DND-41 (cell line): ENCODE results near the gene RBM47.

Experiments used
- ATAC-seq: fragments of 200-7000 bp; cut with Tn5 transposase; 3 replicates; pipeline ENCODE4 v1.9.1; 2021; ENCODE audit warnings: low read depth; ENCODE audit not compliant: insufficient read depth
- DNase-seq: peaks from one replicate; pipeline ENCODE4 v3.0.0-alpha.2; 2020
- H2AFZ ChIP-seq: 2 replicates; pipeline ENCODE4 v1.6.0; 2012; ENCODE audit warnings: low read depth, low read length
- H3K27ac ChIP-seq: 2 replicates; pipeline ENCODE4 v1.5.1; 2012; ENCODE audit warnings: low read length, inconsistent platforms
- H3K27me3 ChIP-seq: fragments of 200-600 bp; sonication (generic); 2 replicates; pipeline ENCODE4 v1.6.0; 2012; ENCODE audit warnings: low read length, mild to moderate bottlenecking, inconsistent platforms; ENCODE audit not compliant: insufficient read depth, poor library complexity
- H3K36me3 ChIP-seq: 2 replicates; pipeline ENCODE4 v1.5.1; 2012; ENCODE audit warnings: low read length, inconsistent platforms; ENCODE audit not compliant: insufficient read depth
- H3K4me1 ChIP-seq: 2 replicates; pipeline ENCODE4 v1.5.1; 2012; ENCODE audit warnings: mild to moderate bottlenecking, low read length; ENCODE audit not compliant: insufficient read depth
- H3K4me2 ChIP-seq: 2 replicates; pipeline ENCODE4 v1.6.0; 2012; ENCODE audit warnings: mild to moderate bottlenecking, moderate library complexity, low read length, inconsistent platforms; ENCODE audit not compliant: insufficient read depth
- H3K4me3 ChIP-seq, 2 experiments: fragments of 200-600 bp in 1 of 2; shearing (Covaris generic) in 1 of 2; 2 replicates each; pipeline ENCODE4 v1.5.1; 2012 to 2016; ENCODE audit warnings: inconsistent platforms in 2 of 2, low read length in 2 of 2, mild to moderate bottlenecking in 2 of 2, low read depth in 1 of 2, moderate library complexity in 1 of 2
- H3K79me2 ChIP-seq: 2 replicates; pipeline ENCODE4 v1.6.0; 2012; ENCODE audit warnings: low read length, inconsistent platforms; ENCODE audit not compliant: insufficient read depth
- H3K9ac ChIP-seq: 2 replicates; pipeline ENCODE4 v1.6.0; 2012; ENCODE audit warnings: low read depth, mild to moderate bottlenecking, inconsistent platforms, low read length, moderate library complexity
- H3K9me3 ChIP-seq: 2 replicates; pipeline ENCODE4 v1.5.1; 2012; ENCODE audit warnings: low read length, moderate library complexity, mild to moderate bottlenecking, inconsistent platforms; ENCODE audit not compliant: insufficient read depth, severe bottlenecking
- H4K20me1 ChIP-seq: 2 replicates; pipeline ENCODE4 v1.6.0; 2012; ENCODE audit warnings: low read length; ENCODE audit not compliant: insufficient read depth
- CTCF ChIP-seq: IDR thresholded peaks from 2 replicates; pipeline ENCODE4 v1.5.1; 2012; ENCODE audit warnings: borderline replicate concordance, low read length, moderate library complexity, mild to moderate bottlenecking; ENCODE audit not compliant: poor library complexity, severe bottlenecking; ENCODE audit errors: extremely low read depth
- EZH2 ChIP-seq: IDR thresholded peaks from 3 replicates; pipeline ENCODE4 v1.6.1; 2012; ENCODE audit warnings: borderline replicate concordance, low read depth, mild to moderate bottlenecking, moderate library complexity, low read length, inconsistent platforms; ENCODE audit not compliant: severe bottlenecking

Gene RBM47

GRCh38 chr4:40585201-40585799 lies 44.4 kb downstream of the RBM47 start:
- H4K20me1 ChIP-seq: no peaks in the 10 kb centered on the region

GRCh38 chr4:40584517-40585141 lies 45.0 kb downstream of the RBM47 start:
- TF ChIP-seq CTCF (no peak), EZH2 (no peak)
- peaks cover 10% of the 10 kb centered on the region for H3K27me3 ChIP-seq
- no peak overlapping the region for H3K9ac ChIP-seq
- ATAC-seq (no peak), DNase-seq (no peak)
- no peaks in the 10 kb centered on the region for H3K4me1 ChIP-seq
- H3K79me2 ChIP-seq: no peaks in the 10 kb centered on the region
- no peak overlapping the region for H2AFZ ChIP-seq
- H3K9me3 ChIP-seq: no peaks in the 10 kb centered on the region
- H3K4me3 ChIP-seq: no peak overlapping the region
- H3K36me3 ChIP-seq: no peaks in the 10 kb centered on the region
- no peak overlapping the region for H3K27ac ChIP-seq
- no peaks in the 10 kb centered on the region for H4K20me1 ChIP-seq
- H3K4me2 ChIP-seq: no peak overlapping the region

More at GRCh38 chr4:40585201-40585799, 44.4 kb downstream of the RBM47 start:
- no peak for DNase-seq
- Histone ChIP-seq H3K4me2 (no peak overlapping the region), H3K27ac (no peak overlapping the region), H3K4me1 (no peaks in the 10 kb centered on the region), H3K9me3 (no peaks in the 10 kb centered on the region), H3K9ac (no peak overlapping the region), H3K4me3 (no peak overlapping the region), H2AFZ (no peak overlapping the region), H3K79me2 (no peaks in the 10 kb centered on the region), H3K27me3 (peaks cover 10% of the 10 kb centered on the region), H3K36me3 (no peaks in the 10 kb centered on the region)
- TF ChIP-seq CTCF (no peak), EZH2 (no peak)
- ATAC-seq: no peak

- Histone ChIP-seq H3K4me1 (no peaks in the 10 kb centered on the region), H3K4me2 (no peak overlapping the region)
Measured at GRCh38 chr4:40583850-40584439, 45.7 kb downstream of the RBM47 start.

More at GRCh38 chr4:40583850-40584439, 45.7 kb downstream of the RBM47 start:
- H4K20me1 ChIP-seq: no peaks in the 10 kb centered on the region
- H3K27ac ChIP-seq: no peak overlapping the region
- no peak overlapping the region for H3K4me3 ChIP-seq
- no peak for DNase-seq
- no peaks in the 10 kb centered on the region for H3K79me2 ChIP-seq
- no peak overlapping the region for H2AFZ ChIP-seq
- no peaks in the 10 kb centered on the region for H3K36me3 ChIP-seq
- peaks cover 10% of the 10 kb centered on the region for H3K27me3 ChIP-seq
- no peaks in the 10 kb centered on the region for H3K9me3 ChIP-seq
- no peak for ATAC-seq
- H3K9ac ChIP-seq: no peak overlapping the region
- TF ChIP-seq EZH2: no peak
- no peak for TF ChIP-seq CTCF
